ENCODE results near the gene NHSL2.
A peak's percentile ranks its signal among the peaks of the same experiment; 100 is the strongest.

The NHSL2 gene

DNA sequence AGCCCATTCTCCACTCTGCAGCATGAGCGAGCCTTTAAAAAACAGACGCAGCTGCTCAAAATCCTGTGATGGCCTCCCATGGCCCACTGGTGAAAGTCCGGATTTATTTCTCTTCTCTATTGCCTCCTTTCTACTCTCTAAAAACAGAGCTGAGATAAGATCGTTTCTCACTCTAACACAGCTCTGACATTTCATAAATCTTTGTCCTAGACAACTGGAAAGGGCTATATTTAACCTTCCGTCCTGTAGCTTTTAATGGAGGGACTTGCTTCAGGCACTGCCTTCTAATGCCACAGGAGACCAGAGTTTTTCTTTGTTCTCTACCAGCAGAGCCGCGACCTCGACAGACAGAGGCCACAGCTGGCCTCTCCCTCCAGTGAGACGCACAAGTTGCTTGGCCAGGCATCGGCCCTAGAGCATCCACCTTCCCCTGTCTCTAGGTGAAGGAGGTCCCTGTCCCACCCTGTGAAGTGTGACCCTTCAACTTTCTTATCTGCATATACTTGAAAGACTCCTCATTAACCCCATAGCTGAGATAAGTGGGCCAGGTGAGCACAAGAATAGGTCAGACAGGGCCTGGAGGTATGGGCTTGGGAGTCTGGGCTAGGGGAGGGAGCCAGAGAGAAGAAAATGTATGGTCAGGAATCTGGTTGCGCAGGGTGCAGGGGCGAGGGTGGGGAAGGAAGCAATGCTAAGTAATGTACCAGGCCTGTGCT, 171.1 kb downstream of the NHSL2 start:
- no peak for DNase-seq

DNA sequence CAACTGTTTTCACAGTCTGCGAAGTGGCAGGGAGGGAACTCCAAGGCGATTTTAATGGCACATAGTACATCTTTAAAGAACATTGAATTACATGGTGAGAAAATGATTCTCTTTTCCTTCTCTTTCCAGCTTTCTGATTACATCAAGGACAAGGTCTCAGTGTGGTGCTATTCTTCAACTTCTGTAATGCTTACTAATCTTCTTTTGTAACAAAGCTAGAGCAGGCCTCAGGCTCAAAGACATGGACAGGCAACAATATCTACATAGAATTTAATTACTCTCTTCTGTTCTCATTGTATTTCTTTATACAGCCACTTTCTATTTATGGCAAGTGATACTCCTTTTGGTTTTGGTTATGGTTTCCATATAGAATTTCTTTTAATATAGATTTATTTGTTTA, 172.6 kb downstream of the NHSL2 start:
- DNase-seq: no peak

DNA sequence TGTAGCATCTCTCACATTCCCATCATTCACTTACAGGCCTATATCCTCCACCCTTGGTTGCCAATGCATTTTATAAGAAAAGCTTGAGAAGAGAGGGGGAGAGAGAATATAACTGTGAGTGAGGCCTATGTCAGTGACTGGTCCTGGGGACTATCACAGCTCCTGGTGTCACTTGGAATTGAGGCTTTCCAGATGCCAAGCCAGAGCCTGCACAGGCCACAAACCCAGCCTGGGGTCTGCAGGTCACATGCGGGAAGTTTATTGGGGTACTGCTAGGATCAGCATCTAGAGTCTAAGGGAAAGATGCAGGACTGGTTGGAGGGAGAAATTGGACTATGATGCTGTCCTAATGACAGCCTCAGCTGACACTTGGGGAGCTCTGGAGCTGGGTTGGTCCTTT, 173.5 kb downstream of the NHSL2 start:
- DNase-seq: no peak

DNA sequence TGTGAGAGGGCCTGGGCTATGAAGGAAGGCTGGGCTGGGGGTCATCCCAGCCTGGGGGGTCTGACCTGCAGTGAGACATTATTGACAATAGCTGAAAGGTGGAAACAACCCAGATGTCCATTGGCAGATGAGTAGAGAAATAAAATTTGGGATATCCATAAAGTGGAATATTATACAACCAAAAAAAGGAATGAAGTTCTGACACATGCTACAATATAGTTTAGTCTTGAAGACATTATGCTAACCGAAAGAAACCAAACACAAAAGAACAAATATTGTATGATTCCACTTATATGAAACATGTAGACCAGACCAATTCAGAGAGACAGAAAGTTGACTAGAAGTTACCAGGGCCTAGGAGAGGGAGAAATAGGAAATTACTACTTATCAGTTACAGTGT, 176.3 kb downstream of the NHSL2 start:
- no peak for DNase-seq

DNA sequence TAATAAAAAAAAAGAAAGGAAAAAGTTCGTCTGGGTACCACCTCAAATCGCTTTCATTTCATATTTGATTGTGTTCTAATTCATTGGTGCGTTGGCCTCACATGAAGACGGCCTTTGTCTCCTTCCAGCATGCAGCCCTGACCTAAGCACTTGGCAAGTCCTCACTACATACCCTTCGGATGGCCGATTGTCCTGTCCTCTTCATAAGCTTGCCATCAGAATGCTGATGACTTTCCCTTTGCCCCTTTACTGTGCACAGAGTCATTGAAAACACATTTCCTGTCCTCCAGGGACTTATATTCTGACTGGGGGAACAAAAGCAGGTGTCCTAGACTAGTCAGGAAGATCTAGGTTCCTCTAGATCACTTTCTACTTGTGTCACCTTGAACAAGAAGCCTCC, 178.1 kb downstream of the NHSL2 start:
- no peak for DNase-seq

DNA sequence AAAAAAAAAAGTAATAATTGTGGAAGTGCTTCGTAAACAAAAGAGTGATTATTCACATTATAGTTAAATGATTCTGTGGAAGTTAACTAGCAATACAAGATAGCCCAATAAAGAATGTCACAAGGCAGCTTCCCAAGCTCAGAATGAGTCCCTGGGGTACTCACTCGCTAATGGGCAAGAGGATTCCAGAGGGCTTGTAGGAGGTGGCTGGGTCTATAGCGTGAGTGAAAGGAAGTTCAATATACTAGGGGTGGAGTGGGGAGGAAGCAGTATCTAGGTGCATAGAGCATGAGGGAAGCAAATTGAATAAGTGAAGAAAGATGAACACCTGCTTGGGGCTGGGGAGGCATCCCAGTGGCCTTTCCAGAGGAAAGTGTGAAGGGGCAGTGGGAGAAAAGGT, 178.6 kb downstream of the NHSL2 start:
- no peak for DNase-seq

DNA sequence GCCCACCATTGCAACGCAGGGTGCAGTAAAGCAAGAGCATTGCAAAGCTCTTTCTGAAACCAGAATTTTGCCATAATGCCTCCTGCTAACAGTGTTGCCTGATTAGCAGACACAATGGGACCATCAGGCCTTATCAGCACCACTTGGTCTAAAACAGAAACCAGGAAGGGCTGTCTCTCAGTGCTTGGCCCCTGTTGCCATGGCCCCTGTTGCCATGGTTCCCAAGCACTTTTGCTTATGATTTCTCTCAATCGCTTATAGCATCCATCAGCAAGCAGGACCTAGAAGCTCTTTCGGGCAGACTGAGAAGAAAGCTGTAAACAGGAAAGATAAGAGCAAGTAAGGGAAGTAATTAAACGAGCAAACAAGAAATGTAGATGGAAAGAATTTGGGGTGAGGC, 184.2 kb downstream of the NHSL2 start:
- peak; percentile 47 to 67 (median 65) for DNase-seq

DNA sequence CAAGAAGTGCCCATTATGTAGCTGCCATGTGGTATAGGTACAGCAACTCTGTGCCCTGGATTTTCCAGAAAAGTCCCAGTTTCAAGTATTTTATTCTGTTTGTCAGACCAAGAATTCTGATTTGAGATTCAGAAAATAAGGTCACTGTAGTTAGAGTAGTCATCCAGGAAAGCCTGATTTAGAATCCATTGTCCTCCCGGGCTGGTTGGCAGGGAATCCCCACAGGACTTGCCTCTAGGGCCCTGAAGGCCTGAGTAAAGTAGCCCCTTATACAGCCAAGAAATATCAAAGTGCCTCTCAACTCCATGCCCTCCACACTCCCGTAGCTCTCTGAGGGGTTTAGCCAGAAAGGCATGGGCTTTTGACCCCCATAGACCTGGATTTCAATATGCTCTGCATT, 184.7 kb downstream of the NHSL2 start:
- DNase-seq: no peak

DNA sequence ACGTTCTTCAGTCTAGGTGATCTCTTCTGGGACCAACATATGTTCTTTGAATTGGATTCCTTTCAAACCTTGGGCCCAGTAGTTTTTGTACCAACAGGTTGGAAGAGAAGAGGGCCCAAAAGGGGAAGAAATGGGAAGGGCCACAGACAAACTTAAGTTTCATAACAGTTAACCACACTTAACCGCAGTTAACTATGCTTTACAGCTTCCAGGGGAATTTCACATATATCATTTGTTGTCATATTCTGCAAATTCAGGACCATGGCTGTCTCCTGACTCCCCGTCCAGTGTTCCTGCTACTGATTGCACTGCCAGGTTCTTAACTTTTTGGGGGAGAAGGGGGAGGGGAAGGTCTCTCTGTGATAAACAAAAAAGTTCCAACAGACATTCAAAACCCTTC, 186.5 kb downstream of the NHSL2 start:
- no peak for DNase-seq

DNA sequence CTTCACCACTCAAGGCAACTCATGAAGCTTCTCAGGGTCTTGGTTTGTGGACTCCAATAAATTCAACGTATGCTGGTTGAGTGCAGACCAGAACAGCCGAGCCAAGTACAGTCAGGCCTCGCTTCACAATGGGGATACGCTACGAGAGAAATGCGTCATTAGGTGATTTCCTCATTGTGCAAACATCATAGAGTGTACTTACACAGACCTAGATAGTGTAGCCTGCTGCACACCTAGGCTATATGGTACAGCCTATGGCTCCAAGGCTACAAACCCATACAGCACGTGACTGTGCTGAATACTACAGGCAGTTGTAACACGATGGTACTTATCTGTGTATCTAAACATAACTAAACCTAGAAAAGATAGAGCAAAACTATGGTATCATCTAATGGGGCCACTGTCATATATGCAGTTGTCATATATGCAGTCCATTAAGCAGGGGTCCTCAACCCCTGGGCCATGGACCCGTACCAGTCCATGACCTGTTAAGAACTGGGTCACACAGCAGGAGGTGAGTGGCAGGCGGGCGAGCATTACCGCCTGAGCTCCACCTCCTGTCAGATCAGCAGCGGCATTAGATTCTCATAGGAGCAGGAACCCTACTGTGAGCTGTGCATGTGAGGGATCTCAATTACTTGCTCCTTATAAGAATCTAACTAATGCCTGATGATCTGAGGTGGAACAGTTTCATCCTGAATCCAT, 189.6 kb downstream of the NHSL2 start:
- peak in 1 of 5 donors; percentile 10 for DNase-seq

DNA sequence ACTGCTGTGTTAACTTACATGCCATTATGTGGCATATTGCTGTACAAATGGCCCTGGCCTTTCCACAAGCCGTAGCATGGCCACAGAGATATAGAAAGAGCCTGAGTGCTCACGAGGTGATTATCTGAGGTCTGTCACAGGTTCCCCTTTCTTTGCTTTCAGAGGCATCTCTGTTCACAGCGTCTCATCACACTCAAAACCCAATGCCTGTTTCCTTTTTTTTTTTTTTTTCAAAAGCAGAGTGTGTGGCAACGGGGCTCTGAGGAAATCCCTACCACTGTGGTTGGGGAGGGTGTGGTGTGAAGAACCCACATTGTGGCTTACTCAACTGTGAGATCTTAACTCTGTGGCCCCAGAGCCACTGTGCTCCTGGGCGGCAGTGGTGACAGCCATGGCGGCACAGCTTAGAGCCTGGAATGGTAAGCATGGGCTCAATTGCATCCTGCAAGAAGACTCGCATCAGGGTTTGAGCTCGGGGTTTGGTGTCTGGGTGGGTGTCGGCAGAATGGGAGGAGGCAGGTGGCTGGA, 190.2 kb downstream of the NHSL2 start:
- peak; percentile 45 to 90 (median 65) for DNase-seq

DNA sequence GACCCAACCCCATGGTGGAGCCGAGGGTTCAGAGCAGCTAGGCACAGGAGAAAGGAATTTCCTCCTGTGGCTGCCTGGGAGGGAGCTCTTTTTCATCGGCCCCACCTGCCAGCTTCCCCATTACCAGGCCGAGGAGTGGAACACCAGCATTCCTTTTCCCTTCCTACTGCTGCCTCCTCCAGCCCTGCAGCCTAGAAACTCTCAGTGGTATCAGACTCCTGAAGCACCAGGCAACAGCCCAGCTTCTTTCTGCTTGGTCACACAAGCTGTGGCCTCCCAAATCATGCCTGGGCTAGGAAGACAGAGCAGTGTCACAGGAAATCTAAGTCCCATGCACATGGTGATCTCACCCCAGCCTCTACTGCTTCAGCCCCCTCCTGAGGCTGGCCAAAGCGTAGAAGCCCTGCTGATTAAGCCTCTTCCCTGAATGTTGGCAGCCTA, 191.0 kb downstream of the NHSL2 start:
- DNase-seq: no peak

DNA sequence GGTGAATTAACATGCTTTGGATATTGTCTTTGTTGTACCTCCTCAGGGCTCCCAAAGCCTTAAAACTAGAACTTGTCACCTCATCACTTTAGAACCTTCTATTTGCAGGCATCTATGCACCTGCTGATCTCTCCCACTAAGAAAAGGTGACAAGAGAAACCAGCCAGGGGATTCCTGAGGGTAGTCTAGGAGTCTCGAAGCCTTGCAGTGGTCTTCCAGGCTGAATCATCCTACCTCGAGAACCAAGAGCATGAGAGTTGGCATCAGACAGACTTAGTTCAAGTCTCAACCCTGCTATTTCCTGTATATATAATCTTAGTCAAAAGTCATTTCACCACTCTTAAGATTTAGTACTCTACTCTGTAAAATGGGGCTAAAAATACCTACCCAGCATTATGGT, 191.5 kb downstream of the NHSL2 start:
- DNase-seq: no peak

DNA sequence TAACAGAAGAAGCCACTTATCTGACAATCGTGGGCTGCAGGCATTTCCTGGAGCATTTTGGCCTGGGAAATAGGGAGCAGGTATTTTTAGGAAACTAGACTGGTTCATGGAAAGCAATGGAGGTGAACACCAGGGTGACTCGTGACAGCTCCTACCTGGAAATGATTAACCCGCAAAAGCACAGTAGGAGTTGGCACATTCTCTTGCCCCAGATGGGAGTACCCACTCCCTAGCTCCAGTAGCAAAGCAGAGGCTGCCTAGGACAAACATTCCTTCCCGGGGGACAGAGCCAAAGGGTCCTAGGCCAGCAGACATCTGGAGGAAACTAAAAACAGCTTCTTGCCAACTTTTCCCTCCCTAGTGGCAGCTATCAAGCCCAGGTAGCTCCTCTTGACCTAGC, 192.1 kb downstream of the NHSL2 start:
- no peak for DNase-seq

DNA sequence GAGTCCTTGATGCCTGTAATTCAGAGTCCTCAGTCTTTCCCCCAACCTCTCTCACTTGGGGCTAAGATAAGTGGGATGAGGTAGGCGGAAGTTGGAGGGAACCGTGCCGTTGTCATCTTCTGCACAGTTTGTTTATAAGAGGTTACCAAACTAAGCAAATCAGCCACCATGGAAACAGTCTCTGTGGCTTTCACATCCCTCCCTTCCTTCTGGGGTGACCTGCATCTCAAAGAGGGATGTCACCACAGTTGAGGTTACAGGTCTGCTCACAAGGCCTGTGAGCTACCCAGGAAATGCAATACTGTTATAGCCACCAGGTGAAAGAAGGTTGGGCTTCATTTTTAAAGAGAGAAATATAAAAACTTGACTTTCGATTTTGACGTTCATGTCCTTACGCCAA, 194.8 kb downstream of the NHSL2 start:
- DNase-seq: peak; percentile 33 to 88 (median 56)

DNA sequence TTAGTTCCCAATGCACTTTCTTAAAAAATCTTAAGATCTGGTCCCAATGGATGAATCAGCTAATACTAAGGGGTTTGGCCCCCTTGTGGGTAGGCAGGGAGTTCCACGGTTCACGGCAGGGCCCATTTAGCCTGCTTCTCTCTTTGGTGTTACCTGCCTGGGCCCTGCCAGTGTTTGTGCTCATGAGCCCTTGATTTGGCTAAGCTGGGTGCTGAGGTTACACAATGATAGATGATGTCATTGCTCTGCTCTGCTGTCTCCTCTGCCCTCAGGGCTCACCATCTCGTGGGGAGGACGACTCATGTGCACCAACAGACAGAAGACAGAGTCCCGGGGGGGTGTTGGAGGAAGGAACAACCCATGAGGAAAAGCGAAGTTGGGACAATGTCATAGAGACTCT, 196.7 kb downstream of the NHSL2 start:
- no peak for DNase-seq

DNA sequence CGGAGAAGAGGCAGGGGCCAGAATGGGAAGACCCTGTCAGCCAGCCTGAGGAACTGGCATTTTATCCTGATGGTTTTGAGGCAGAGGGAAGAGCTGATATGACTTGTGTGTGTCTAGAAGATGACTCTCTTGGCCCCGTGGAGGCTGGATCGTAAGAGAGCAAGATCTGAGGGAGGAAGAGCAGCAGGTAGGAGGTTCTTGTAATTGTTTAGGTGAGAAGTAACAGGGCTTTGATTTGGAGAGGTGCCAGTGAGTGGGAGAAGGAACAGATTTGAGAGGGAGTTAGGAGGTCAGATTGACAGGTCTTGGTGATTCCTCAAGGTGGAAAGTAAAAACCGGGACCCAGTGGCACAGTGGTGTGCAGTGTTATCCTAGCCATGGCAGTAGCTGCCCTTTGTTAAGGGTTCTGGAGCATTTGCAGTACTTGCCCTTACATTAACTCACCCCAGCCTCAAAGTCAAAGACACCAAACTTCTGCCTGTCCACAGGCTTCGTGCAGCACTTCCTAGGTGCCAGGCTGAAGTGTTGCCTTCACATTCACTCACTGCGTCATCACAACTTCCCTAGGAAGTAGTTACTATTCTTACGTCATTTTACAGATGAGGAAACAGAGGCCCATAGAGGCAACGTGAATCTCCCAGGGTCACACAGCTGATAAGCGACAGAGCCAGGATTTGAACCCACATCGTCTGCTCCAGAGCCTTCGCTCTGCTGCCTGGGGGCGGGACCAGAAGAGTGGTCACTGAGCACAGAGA, 197.4 kb downstream of the NHSL2 start:
- DNase-seq: no peak

DNA sequence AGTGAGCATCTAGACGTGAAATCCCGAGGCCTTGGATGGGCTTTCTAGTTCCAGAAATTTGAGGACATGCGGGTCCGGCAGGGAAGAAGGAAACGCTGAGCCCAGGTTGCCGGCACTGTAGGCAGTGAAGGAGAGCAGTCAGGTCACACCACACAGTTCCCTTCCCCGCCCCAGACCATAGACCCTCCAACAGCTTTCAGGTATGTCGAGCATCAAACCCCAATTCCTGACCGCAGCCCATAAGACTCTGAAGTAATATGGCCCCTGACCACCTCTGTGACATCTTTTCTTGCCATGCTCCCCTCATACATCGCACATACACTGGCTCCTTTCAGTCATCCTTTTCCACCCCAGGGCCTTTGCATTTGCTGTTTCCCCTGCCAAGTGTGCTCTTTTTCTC, 198.0 kb downstream of the NHSL2 start:
- no peak for DNase-seq

DNA sequence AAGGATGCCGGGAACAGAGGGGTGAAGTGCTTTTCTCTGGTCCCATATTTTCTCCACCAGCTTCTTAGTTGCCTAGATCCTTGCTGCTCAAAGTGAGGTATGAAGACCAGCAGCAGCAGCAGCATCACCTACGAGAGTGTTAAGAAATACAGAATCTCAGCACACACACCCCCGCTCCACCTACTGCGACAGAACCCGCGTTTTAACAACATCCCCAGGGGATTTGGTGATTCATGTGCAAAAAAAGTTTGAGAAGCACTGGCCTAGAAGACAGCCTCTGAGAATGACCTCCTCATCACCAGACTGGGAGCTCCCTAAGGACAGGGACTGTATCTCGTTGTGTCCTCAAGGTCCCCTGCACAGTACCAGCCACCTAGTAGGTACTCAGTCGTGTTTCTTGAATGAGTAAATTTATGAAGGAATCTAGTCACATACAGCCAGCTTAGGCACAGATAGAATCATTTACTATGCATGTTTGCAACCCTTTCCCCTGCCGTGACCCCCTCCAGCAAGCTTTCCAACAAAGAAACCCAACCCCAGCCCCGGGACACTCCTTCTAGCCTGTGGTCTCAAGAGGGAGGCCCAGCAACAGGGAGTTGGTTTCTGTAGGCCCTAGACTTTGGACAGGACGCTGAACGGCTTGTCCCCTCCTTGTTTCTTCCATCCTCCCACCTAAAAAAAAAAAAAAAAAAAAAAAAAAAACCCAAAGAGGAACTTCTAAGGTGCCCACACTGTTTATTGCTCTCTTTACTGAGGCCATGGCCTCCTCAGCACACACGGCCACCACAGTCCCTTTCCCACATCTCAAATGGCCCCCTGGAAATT, 199.6 kb downstream of the NHSL2 start:
- DNase-seq: no peak

DNA sequence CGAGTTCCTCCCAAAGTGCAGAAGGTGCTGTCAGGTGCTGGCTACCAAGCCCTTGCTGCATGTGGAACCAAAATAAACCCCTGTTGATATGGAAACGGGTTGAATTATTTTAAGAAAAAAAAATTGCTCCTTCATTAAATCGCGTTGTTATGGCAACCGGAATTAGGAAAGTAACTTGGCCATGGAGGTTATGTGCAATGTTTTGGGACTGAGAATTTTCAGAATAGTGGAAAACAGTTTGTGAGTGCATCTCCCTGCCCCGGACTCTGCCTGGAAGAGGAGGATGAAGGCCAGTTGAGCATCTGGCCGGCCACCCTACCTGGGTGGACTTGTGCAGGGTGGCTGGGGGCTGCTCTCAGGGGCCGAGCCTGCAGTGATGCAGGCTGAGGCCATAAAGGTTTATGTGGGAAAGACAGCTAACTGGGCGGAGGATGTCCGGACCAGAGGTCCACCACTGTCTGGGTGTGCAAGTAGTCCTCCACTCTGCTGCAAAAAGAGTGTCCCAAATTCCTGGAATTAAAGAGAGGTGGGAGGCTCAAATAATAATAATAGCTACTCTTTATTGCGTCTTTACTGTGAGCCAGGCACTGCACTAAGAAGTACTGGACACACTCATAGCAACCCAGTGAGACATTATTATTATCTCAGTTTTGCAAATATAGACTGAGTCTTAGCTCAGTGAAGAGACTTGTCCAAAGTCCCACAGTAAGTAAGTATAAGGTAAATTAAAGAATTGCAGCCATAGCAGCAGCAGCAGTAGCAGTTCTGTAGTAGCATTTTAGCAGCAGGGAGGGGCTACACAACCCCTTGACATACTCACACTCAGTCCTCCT, 200.4 kb downstream of the NHSL2 start:
- no peak for DNase-seq

DNA sequence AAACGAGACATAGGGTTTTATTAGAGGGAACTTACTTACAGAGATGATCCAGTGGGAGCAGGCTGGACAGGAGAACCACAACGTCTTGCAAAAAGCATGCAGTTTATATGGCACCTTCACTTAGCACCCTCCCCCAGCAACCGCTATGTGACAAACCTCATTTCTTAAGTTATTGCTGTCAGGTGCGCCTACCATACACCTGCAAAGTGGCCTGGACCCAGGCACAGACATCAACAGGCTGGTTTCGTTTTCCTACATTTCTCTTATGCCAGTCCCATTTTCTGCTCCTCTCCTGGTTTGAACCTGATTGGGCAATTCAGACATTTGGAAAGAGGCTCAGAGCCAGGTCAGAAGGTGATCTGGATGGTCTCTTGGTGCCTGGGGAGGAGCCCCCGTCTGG, 202.8 kb downstream of the NHSL2 start:
- DNase-seq: no peak

DNA sequence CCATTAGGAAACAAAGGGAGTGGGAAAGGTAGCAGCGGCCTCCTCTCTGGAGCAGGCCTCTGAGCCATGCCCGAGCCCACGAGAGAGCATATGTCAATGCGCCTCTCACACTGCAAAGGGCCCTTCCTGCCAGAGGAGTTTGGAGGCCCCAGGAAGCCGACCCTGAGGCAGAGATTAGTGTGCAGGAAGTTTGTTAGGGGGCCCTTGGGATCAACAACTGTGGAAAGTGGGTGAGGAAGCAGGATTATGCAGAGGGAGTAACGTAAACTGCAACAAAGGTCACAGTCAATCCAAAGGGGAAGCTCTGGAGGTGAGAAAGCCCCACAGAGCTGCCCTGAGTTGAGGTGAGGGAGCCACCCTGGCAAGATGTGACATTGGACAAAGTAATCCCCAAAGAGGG, 203.7 kb downstream of the NHSL2 start:
- no peak for DNase-seq
